Jurkat, Clone E6-1 (cell line): Measurements from ENCODE around the gene LMO1.

ENCODE experiments used
- DNase-seq: peaks from one replicate; pipeline ENCODE4 v3.0.0-alpha.2; 2011; ENCODE audit warnings: low read depth, low spot score
- H3K4me3 ChIP-seq: 2 replicates; pipeline ENCODE4 v1.5.1; 2011; ENCODE audit warnings: mild to moderate bottlenecking, low read length, control low read depth, moderate library complexity

Gene LMO1

GRCh38 chr11:8192896-8193209, 70.8 kb downstream of the LMO1 start:
- DNase-seq: no peak
- no peak overlapping the region for H3K4me3 ChIP-seq

DNA sequence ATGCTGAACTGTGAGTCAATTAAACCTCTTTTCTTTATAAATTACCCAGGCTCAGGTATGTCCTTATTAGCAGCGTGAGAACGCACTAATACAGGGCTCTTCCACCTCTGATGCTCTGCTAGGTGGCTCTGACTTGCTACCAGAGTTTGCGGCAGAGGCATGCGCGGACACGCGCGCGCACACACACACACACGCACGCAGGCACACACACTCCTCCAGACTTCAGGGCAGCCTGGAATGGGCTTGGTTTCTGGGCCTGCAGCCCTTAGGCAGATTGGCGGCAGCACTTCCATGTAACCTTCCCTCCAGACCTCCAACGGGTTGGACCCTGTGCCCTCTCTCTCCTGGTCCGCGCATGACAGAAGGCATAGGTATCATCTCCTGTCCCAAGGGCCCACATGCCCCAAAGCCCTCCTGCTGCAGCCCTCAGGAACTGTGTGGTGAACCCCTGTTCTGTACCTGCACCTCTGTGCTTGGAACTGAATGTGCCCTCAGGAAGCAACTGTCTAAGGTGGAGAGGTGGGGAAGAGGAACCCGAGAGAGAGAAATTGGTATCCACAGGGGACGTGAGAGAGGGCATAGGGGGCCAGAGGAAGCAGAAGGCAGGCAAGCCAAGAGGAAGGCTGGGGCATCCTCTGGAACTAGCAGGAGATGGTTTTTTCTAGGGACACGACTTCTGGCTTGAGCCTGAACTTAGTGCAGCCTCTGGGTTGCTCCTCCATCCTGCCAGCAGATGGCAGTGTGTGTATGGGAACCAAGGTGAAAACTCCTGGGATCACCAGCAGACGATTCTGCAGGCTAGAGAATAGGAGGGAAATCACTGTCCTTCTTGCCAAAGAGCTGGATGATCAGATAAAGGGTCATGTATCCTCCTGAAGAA, 71.4 kb downstream of the LMO1 start:
- peak; percentile 41 for DNase-seq
- H3K4me3 ChIP-seq: no peak overlapping the region

- no peak for DNase-seq
- no peak overlapping the region for H3K4me3 ChIP-seq
Observed at GRCh38 chr11:8190431-8190830, 73.2 kb downstream of the LMO1 start.

DNA sequence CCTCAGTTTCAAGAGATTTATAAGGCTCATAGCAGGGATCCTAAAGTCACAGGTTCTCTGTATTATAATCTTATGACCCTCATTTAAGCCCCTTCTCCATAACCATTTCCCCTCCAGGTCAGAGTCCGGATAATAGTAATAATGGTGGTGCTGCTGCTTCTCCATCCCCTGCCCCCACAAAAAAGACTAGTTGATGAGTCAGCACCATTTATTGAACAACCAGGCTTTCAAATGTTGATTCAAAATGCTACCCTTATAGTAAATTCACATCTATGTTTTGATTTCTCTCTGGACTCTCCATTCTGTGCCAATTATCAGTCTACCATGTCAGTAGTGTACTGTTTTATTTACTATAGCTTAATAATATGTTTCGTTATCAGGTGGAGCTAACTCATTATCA, 77.2 kb downstream of the LMO1 start:
- DNase-seq: no peak
- no peak overlapping the region for H3K4me3 ChIP-seq

- no peak for DNase-seq
- H3K4me3 ChIP-seq: no peak overlapping the region
Observed at GRCh38 chr11:8183111-8183510, 80.6 kb downstream of the LMO1 start.

- DNase-seq: no peak
Observed at GRCh38 chr11:8180469-8180868, 83.2 kb downstream of the LMO1 start.

GRCh38 chr11:8178297-8178696, 85.4 kb downstream of the LMO1 start:
- DNase-seq: no peak
- no peak overlapping the region for H3K4me3 ChIP-seq

More at GRCh38 chr11:8180469-8180868, 83.2 kb downstream of the LMO1 start:
- H3K4me3 ChIP-seq: no peak overlapping the region

GRCh38 chr11:8177136-8177535, 86.5 kb downstream of the LMO1 start:
- DNase-seq: no peak

More at GRCh38 chr11:8177136-8177535, 86.5 kb downstream of the LMO1 start:
- no peak overlapping the region for H3K4me3 ChIP-seq
